OCI-M1 (cell line): Measurements from ENCODE around the gene KIAA0232.

Source experiments
- DNase-seq: peaks from one replicate; lab custom pipeline; 2025; lab: John Stamatoyannopoulos, UW

The KIAA0232 gene

GRCh38 chr4:6782147-6782845 is at the start of gene KIAA0232:
Gene KIAA0232 (plus strand): TSS chr4:6782727. CDS start chr4:6824454, 41,727 bp downstream.
- peak; percentile 94 for DNase-seq

GRCh38 chr4:6733358-6734164 is 49.0 kb upstream of the KIAA0232 start:
- no peak for DNase-seq

GRCh38 chr4:6734165-6734786 is 48.3 kb upstream of the KIAA0232 start:
- no peak for DNase-seq

- no peak for DNase-seq
Observed at GRCh38 chr4:6739920-6740319, 42.6 kb upstream of the KIAA0232 start.

- no peak for DNase-seq
Observed at GRCh38 chr4:6740347-6740746, 42.2 kb upstream of the KIAA0232 start.

GRCh38 chr4:6742507-6742906 is 40.0 kb upstream of the KIAA0232 start:
- DNase-seq = no peak

- no peak for DNase-seq
Observed at GRCh38 chr4:6742989-6743388, 39.5 kb upstream of the KIAA0232 start.

GRCh38 chr4:6746721-6747293 is 35.7 kb upstream of the KIAA0232 start:
- no peak for DNase-seq

GRCh38 chr4:6747294-6748051 is 35.1 kb upstream of the KIAA0232 start:
- DNase-seq = no peak

- DNase-seq = no peak
Observed at GRCh38 chr4:6748286-6748685, 34.2 kb upstream of the KIAA0232 start.

- no peak for DNase-seq
Observed at GRCh38 chr4:6749340-6750171, 33.0 kb upstream of the KIAA0232 start.

- DNase-seq = no peak
Observed at GRCh38 chr4:6750286-6751221, 32.0 kb upstream of the KIAA0232 start.

GRCh38 chr4:6751611-6752485 is 30.7 kb upstream of the KIAA0232 start:
- DNase-seq = no peak

GRCh38 chr4:6752486-6752829 is 30.1 kb upstream of the KIAA0232 start:
- peak; percentile 77 for DNase-seq

GRCh38 chr4:6753103-6753560 is 29.4 kb upstream of the KIAA0232 start:
- no peak for DNase-seq

GRCh38 chr4:6753891-6754290 is 28.6 kb upstream of the KIAA0232 start:
- DNase-seq = no peak

GRCh38 chr4:6754481-6755087 is 27.9 kb upstream of the KIAA0232 start:
- DNase-seq = no peak

GRCh38 chr4:6755088-6755753 is 27.3 kb upstream of the KIAA0232 start:
- no peak for DNase-seq
